ENCODE measurements around the gene LRP8.
A peak's percentile ranks its signal among the peaks of the same experiment; 100 is the strongest.

The LRP8 gene

DNA sequence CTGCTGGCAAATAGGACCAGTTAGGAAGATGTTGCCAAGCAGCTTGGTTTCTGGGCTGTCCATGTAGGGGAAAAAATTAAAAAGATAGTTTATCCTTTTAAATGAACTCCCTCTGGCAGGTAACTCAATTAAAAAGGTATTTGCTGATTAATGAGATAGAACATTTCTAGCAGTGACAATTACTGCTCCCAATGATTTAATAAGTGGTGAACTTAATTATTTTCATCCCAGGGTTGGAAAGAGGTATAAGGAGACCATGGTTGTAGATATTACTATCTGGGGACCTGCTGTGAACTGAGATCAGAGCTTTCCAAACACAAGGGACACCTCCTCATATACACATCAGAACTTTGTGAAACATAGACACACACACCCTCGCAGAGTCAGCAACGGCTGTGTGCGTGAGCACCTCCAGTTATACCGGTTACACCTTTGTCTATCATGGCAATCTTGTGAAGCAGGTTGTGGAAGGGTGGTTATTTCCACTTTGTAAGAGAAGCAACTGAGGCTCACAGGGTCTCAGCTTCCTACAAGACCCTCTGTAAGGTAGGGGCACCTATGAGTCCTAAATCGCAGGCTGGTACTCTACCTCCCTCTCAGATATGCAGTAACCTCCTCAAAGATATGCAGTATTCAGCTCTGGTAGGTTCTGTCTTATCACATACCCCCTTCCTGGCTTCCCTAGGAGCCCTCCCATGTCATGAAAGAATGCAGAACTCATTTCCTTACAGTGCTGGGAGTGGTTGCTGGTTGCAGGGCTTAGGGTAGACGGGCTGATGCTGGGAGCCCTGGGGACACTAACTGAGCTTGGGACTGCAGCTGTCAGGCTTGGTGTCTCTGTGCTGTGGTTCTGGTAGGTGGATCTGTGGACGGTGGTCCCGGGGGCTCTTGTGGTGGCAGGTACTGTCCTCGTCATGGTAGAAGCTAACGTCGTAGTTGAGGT is 71.1 kb downstream of the LRP8 start:
- DNase-seq = no peak

DNA sequence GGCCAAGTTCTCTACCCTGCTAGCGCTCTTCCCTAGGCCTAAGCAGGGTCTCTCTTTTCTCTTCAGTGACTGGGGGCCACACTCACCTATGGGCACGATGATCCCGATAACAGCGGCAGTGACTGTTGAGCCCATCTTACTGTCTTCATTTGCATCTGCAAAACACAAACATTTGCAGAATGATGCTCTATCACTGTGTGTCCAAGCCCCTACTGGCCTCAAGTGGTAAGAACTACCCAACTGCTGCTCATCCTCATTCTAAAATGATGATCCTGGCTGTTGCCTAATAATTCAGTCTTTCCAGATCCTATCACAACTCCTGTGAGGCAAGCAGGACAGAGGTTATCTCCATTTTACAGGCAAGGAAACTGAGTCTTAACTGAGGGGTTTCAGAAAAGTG is 72.8 kb downstream of the LRP8 start:
- DNase-seq = no peak

DNA sequence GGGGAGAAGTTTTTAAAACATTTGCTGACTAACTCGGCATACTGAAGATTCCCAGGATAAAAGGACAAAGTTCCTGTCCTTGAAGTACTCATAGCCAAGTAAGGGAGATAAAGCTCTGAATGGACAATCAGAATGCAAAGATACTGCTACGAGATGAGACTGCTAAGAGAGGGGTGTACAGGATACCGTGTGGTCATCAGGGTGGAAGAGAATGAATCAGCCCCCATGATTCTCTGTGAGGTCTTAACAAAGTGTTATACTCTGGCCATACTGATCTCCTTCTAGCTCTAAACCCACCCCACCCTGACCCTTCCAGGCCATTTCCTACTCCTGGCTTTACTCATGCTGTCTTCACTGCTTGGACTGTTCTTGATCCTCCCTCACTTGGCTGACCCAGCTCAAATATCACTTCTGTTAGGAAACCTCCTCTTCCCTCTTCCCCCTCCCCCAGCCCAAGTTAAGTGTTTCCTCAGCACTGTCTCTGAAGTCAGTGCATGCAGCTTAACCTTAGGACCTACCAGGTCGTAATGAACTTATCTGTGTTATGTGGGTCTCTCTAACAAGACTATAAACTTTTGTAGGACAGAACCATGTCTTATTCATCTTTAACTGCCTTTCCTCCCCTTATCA is 73.7 kb downstream of the LRP8 start:
- no peak for DNase-seq

DNA sequence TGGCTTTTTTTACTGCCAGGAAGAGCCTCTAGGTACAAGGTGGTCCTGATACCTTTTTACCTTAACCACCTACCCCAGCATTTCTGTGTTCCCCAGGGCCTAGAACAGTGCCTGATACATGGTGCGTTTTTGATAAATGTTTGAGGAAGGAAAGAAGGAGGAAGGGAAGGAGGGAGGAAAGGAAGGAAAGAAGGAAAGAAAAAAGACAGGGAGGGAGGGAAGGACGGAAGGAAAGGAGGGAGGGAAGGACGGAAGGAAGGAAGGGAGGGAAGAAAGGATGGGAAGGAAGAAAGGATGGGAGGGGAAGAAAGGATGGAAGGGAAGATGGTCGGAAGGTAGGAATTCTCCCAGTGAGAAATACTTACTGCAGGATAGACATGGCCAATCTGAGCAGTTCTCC is 77.5 kb downstream of the LRP8 start:
- no peak for DNase-seq

DNA sequence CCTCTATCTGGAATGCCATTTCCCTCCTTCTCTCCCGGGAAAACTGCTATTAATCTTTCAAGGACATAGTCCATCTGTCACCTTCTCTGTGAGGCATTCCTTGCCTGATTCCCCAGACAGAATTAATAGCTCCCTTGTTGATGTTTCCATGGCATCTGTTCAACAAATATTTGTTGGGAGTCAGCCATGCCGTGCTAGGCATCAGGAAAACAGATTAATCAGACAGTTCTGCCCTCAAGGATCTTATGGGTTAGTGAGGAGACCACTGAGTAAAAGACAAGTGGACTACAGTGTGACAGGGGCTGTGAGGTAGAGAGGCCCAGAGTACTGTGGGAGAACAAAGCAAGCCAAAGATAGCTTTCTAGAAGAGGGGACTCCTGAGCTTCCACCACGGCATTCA is 78.2 kb downstream of the LRP8 start:
- DNase-seq = peak; percentile 23

DNA sequence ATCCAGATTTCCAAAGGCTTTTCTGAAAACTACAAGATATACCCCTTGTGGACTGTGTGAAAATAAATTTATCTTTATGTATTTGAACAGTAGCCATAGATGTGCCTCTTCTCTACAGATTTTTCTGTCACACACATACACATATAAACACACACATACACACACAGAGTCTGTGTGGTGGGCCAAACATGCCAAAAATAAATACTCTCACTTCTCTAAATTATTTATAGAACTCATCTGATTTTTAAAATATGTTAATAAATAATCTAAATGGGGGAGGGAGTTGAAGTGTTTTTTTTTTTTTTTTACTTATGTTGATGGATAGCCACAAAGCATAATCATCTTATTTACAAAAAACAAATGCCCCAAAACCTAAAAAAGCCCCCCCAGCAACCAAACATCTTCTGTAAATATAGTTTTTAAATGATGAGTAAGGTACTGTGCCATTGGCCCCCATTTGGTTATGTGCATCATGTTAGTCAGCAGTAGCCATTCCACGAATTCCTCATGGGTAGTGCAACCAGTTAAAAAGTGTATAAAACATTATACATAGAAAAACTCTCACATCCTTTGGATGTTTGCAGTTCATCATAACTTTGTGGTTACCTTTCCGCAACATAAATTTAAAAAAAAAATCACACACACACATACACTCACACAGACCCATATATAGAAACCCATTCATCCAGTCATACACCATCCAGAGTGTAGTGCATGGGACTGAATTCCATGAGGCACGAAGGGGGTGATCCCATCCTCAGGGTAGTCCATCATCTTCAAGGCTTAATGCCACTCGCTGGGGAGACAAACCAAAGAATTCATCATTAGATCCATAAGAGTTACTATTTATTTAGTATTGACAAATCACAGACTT is 81.4 kb downstream of the LRP8 start:
- DNase-seq = no peak

DNA sequence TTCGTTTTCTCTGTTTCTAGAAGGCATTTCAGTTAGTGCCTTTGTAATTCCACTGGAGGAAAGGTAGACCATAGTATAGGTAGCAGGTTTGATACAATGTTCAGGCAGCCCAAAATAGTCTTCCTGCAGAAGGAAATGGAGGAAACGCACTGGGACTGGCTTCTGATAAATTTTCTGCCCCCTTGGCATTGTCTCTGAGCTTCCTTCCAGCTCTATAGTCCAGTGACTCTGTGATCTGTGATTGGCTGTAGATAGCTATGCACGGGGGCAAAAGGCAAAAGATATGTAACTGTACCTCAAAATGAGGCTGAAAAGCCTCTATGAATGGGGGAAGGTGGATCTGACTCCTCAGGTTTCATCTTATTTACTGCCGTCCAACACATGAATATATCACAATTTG is 83.7 kb downstream of the LRP8 start:
- no peak for DNase-seq

DNA sequence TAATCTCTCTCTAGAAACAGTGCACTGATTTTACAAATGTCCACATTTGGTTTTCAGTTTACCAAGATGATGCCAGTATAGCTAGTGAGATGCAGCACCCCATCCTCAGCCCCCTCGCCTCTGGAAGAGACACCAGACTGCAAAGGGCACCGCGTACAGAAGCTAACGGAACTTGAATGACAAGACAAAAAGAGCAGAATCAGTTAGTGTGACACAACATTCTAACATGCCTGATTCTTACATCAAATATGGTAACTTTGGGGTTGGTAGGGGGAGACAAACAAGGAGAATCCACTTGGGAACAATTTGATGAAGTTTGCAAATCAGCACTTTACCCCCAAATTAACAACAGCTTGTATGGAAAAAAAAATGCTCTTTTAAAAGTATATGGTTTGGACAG is 85.5 kb downstream of the LRP8 start:
- no peak for DNase-seq

DNA sequence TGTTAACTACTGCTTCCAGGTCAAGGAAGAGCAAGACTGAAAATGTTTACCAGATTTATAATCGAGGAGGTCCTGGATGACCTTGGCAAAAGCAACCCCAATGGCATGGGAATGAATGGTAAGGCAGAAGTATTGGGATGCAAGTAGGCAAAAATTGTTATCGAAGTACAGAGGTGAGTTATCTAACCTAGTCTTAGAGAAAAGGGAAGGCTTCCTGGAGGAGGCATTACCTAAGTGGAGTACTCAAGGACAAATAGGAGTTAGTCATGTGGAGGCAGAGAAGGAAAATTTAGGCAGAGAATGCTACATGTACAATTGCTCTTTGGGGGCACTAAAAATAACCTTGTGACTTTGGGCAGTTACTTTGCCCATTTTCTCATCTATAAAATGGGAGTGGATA is 86.0 kb downstream of the LRP8 start:
- DNase-seq = no peak

DNA sequence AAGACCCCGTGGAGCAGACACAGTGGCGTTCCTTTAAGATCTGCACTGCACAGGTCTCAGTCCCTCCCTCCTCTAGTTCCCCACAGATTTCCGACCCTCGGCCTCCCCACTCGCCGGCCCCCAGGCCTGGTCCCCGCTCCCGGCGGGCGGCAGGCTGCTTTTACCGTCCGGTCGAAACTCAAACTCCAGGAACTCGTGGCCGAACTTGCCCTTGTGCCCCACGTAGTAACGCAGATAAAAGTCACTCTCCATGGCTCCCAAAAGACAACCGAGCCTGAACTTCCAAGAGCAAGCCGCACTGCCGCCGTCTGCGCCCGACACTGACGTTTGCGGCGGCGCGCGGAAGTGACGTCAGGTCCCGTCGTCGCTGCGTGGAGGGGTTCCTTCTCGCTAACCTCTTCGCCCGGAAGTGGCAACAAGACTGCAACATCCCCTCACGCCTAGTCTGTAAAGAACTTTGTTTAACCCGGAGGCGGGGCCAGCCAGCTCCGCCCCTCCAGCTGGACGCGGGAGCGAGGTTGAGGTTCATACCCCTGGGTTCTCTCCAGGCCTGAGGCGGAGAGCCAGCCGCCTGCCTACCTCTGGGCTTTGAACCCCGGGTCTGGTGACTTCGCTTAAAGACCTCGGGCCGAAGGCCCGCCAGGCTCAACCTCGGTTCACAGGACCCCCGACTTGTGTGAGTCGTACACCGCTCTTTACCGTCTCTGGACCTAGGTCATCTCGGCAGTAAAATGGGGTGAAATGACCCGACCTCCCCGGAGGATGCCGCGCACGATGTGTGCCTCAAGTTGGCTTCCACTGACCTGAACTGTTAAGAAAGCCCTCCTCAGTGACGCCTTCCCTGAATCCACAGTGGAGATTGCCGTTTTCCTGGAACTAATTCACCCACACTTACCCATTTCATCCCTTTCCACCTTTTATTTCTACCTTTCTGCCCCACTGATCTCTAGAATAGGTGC is 89.4 kb downstream of the LRP8 start, which contains the start of gene MAGOH:
TSS of gene MAGOH (minus strand) at position 322 of the 959 bp plus-strand sequence. CDS start at position 252, 70 bp downstream.
- peak; percentile 100 for DNase-seq

DNA sequence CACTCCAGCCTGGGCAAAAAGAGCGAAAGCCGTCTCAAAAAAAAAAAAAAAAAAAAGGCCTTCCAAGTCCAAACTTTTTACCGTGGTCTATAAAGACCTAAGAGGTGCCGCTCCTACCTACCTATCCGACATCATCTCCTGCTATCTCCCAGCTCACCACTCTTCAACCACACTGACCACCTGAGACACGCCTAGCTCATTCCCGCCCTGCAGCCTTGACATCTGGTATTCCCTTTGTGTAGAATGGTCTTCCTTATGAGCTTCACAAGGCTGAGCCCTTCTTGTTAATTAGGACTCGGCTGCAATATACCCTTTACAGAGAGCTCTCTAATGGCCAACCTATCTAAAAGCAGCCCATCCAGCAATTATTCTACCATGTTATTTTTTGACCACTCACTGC is 90.2 kb downstream of the LRP8 start:
- peak; percentile 53 for DNase-seq

DNA sequence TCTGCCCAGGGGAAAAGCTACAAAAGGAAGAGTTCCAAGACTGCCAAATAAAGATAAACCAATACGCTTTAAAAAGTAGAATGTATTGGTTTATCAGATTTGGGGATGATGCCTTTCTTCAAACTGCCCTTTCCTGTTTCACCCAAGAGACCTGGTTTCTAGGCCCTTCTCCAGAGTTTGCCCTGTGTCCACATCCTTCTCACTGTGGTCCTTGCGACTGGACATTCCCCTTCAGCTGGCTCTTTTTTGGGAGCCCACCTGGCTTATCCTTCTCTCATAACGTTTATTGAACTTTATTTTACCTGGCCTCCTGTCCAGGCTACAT is 106.9 kb downstream of the LRP8 start:
- no peak for DNase-seq

DNA sequence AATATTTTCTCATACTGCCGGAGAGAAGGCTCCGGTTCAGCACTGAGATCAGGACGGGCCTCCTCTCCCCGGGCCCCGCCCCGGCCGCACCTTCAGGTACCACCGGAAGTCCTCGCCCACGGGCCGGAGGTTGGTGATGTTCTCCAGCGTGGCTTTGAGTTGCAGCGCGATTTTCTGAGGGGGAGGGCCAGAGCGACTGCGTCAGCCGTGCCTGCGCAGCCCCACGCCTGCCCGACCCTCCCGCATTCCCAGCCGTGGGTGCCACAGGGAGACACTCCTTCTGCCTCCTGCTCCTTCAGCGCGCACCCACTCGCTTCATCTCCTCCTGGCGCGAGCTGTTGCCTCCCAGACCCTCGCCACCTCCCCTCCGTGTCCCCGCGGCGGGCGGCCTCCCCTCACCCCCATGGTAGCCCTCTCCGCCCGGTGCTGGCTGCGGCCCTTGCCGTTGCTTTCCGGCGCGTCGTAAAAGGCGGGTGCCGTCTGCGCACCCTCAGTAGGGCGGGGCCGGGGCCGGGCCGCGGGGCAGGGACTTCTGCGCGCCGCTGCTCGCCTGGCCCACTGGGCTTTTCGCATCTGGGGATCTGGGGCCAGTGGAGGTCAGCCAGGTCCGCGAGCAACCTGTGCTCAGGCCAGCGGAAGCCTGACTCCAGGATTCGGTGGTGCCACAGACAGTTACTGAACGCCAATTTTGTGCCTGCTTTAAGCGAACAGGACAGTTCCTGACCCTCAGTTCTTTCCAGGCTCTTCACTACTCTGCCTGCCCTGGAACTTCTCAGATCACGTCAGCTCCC is 107.5 kb downstream of the LRP8 start, which contains the start of gene CZIB:
TSS of gene CZIB (minus strand) at position 464 of the 791 bp plus-strand sequence. CDS start at position 405, 59 bp downstream.
- DNase-seq = peak; percentile 99

DNA sequence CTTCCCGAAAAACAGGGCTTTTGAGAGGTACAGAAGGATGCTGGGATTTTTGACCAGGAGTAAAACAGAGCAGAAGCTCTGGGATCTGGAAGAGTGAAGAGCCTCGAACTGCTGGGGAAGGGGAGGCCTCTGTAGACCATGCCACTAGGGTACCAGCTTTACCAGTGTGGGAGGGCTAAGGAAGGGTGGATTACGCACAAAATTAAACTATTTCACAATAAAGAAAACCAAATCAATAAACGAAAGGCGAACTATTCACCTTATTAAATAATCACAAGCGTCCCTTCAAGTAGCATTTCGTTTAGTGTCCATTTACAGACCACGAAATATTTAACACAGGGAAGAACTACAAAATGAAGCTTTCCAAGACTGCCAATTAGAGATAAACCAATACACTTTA is 108.2 kb downstream of the LRP8 start:
- no peak for DNase-seq

DNA sequence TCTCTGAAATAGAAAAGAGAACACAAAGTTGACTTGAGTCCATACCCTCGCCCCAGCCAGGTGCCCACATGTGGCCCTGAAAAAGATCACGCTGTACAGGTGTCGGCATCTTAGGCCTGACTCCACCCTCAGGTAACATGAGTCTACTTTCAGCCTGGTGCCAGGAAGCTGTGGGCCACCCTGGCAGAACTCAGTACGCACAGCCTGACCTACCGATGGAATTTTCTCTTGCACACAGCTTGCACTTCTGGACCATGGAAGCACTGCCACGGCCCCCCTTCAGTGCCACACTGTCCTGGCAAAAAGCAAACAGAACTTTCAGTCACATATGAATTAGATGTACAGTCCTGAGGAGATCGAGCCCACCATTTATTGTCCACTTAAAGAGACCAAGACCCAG is 109.7 kb downstream of the LRP8 start:
- DNase-seq = no peak

DNA sequence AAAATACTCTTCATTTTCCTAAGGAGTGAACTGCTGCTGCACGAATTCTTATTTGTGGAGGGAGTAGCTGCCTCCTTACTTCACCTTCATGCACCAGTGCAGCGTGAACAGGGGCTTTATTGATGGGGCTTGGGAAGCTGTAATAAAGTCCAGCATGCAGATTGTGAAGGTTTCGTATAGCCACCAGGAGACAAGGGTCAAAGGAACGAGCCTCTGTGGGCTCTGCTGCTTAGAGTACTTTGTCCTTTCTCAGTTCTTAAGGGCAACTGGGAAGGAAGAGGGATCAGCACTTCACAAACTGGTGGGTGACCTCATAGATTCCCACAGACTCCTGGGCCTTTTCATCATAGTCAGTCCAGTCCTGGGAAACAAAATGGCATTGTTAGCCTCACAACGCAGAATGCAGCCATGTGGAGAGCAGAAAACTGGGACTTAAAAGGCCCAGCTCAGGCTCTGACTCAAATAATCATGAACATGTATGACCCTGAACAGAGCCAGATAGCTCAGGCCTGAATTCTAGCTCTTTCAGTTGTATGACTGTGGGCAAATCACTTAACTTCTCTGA is 113.4 kb downstream of the LRP8 start:
- no peak for DNase-seq

DNA sequence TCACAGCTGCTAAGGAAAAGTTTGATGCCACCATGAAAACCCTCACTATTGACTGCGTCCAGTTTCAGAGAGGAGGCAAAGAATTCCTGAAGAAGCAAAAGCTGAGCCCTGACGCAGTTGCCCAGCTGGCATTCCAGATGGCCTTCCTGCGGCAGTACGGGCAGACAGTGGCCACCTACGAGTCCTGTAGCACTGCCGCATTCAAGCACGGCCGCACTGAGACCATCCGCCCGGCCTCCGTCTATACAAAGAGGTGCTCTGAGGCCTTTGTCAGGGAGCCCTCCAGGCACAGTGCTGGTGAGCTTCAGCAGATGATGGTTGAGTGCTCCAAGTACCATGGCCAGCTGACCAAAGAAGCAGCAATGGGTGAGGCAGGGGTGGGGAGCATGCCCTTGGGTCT is 116.9 kb downstream of the LRP8 start:
- DNase-seq = no peak

DNA sequence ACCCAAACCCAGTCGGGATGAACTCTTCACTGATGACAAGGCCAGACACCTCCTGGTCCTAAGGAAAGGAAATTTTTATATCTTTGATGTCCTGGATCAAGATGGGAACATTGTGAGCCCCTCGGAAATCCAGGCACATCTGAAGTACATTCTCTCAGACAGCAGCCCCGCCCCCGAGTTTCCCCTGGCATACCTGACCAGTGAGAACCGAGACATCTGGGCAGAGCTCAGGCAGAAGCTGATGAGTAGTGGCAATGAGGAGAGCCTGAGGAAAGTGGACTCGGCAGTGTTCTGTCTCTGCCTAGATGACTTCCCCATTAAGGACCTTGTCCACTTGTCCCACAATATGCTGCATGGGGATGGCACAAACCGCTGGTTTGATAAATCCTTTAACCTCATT is 117.5 kb downstream of the LRP8 start:
- DNase-seq = no peak

DNA sequence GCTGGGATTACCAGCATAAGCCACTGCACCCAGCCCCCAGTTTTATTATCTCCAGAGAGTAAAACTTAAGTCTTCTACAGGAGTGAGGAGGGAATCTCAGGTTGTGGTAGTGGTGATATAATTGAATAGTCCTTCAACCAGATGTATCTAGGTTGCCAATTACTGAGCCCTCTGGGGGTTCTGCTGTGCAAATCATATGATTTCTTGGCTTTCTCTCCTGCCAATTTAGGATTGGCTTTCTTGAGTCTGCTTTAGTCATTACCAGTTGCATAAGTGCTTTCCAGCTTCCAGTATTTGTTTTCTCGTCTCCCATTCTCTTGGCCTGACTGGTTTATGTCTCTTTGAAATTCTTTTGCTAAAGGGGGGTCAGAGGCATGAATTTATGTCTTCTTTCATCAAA is 120.1 kb downstream of the LRP8 start:
- no peak for DNase-seq

DNA sequence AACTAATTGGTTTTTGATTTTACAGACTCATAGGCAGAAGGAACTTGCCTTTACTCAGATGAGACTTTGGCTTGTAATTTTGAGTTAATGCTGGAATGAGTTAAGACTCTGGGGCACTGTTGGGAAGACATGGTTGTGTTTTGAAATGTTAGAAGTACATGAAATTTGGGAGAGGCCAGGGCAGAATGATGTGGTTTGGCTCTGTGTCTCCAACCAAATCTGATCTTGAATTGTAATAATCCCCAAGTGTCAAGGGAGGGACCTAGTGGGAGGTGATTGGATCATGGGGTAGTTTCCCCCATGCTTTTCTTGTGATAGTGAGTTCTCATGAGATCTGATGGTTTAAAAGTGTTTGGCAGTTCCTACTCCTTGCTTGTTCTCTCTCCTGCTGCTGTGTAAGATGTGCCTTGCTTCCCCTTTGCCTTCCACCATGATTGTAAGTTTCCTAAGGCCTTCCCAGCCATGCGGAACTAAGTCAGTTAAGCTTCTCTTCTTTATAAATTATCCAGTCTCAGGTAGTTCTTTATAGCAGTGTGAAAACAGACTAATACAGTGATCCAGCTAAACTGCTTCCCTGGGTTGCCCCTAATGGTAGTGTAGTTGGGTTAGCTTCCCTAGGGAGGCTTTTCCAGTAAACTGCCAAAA is 121.0 kb downstream of the LRP8 start:
- no peak for DNase-seq

All from DMS53 (cell line).